HEK293 (cell line): ENCODE results near the gene LSP1.
A peak's percentile ranks its signal among the peaks of the same experiment; 100 is the strongest.
"Not testable (repeated sequence)": the region's sequence is repeated elsewhere in the genome, so short reads cannot be mapped to it uniquely, and the experiment has no call there.

Experiments
- CTCF ChIA-PET: fragments of 350-600 bp; formaldehyde crosslinking; extraction: SDS; loops from one replicate; lab custom pipeline; 2021; ENCODE audit warnings: antibody characterized with exemption; lab: Yijun Ruan, JAX
- POLR2A ChIA-PET: fragments of 300-600 bp; formaldehyde crosslinking; extraction: SDS; loops from one replicate; lab custom pipeline; 2020; ENCODE audit warnings: antibody characterized with exemption, inconsistent platforms; lab: Yijun Ruan, JAX
- H3K27ac ChIP-seq: fragments of 200-500 bp; sonication (Bioruptor generic); 2 replicates; pipeline ENCODE4 v1.5.1; 2014; ENCODE audit warnings: low read depth, low read length, control low read depth, inconsistent platforms; ENCODE audit errors: extremely low read depth
- H3K36me3 ChIP-seq, 2 experiments: fragments of 200-500 bp in 1 of 2; sonication (Bioruptor generic) in 1 of 2; 1 replicate in 1 of 2; 2 replicates in 1 of 2; pipeline ENCODE4 v1.5.1; 2014 to 2017; ENCODE audit warnings: inconsistent platforms in 2 of 2, low read length in 2 of 2; ENCODE audit not compliant: control insufficient read depth in 2 of 2, insufficient read depth in 1 of 2
- H3K4me1 ChIP-seq: fragments of 200-500 bp; sonication (Bioruptor generic); 2 replicates; pipeline ENCODE4 v1.5.1; 2014; ENCODE audit warnings: mild to moderate bottlenecking, low read length, inconsistent platforms; ENCODE audit not compliant: control insufficient read depth, insufficient read depth
- H3K4me3 ChIP-seq: 2 replicates; pipeline ENCODE4 v1.5.1; 2011; ENCODE audit warnings: low read depth, mild to moderate bottlenecking, control low read depth, low read length, moderate library complexity
- H3K9me3 ChIP-seq: fragments of 200-500 bp; sonication (Bioruptor generic); 2 replicates; pipeline ENCODE4 v1.5.1; 2014; ENCODE audit warnings: low read depth, low read length, inconsistent platforms; ENCODE audit not compliant: control insufficient read depth, insufficient read depth
- ATF2 ChIP-seq: fragments of 450-650 bp; formaldehyde crosslinking; IDR thresholded peaks from 2 replicates; pipeline ENCODE4 v1.5.1; 2016; ENCODE audit warnings: missing biosample characterization, missing genetic modification characterization, low read depth
- GFI1B ChIP-seq: fragments of 450-650 bp; formaldehyde crosslinking; IDR thresholded peaks from 2 replicates; pipeline ENCODE4 v1.5.1; 2016; ENCODE audit warnings: missing biosample characterization, missing genetic modification characterization
- KLF1 ChIP-seq: fragments of 450-650 bp; formaldehyde crosslinking; IDR thresholded peaks from 2 replicates; pipeline ENCODE4 v1.5.1; 2016; ENCODE audit warnings: missing biosample characterization, missing genetic modification characterization
- KLF7 ChIP-seq: fragments of 450-650 bp; formaldehyde crosslinking; IDR thresholded peaks from 2 replicates; pipeline ENCODE4 v1.5.1; 2016; ENCODE audit warnings: missing biosample characterization, missing genetic modification characterization, borderline replicate concordance
- OSR2 ChIP-seq: fragments of 450-650 bp; formaldehyde crosslinking; IDR thresholded peaks from 2 replicates; pipeline ENCODE4 v1.5.1; 2016; ENCODE audit warnings: missing biosample characterization, missing genetic modification characterization
- RBAK ChIP-seq: fragments of 450-650 bp; formaldehyde crosslinking; IDR thresholded peaks from 2 replicates; pipeline ENCODE4 v1.5.1; 2016; ENCODE audit warnings: missing biosample characterization, missing genetic modification characterization
- SP7 ChIP-seq: fragments of 450-650 bp; formaldehyde crosslinking; IDR thresholded peaks from 2 replicates; pipeline ENCODE4 v1.5.1; 2016; ENCODE audit warnings: missing biosample characterization, missing genetic modification characterization
- ZBTB20 ChIP-seq: fragments of 450-650 bp; formaldehyde crosslinking; IDR thresholded peaks from 2 replicates; pipeline ENCODE4 v1.5.1; 2016; ENCODE audit warnings: missing biosample characterization, missing genetic modification characterization
- ZFHX2 ChIP-seq: fragments of 450-650 bp; formaldehyde crosslinking; conservative IDR thresholded peaks from 2 replicates; pipeline ENCODE4 v1.5.1; 2016; ENCODE audit warnings: missing biosample characterization, missing genetic modification characterization
- ZXDB ChIP-seq: fragments of 450-650 bp; formaldehyde crosslinking; IDR thresholded peaks from 2 replicates; pipeline ENCODE4 v1.5.1; 2016; ENCODE audit warnings: missing biosample characterization, missing genetic modification characterization
- TF ChIP-seq, protein P1 (sequence below): fragments of 450-650 bp; formaldehyde crosslinking; IDR thresholded peaks from 2 replicates; pipeline ENCODE4 v1.5.1; 2016; ENCODE audit warnings: missing biosample characterization, missing genetic modification characterization
- TF ChIP-seq, protein P2 (sequence below): fragments of 450-650 bp; formaldehyde crosslinking; IDR thresholded peaks from 2 replicates; pipeline ENCODE4 v1.5.1; 2016; ENCODE audit warnings: missing biosample characterization, missing genetic modification characterization

The LSP1 gene

DNA sequence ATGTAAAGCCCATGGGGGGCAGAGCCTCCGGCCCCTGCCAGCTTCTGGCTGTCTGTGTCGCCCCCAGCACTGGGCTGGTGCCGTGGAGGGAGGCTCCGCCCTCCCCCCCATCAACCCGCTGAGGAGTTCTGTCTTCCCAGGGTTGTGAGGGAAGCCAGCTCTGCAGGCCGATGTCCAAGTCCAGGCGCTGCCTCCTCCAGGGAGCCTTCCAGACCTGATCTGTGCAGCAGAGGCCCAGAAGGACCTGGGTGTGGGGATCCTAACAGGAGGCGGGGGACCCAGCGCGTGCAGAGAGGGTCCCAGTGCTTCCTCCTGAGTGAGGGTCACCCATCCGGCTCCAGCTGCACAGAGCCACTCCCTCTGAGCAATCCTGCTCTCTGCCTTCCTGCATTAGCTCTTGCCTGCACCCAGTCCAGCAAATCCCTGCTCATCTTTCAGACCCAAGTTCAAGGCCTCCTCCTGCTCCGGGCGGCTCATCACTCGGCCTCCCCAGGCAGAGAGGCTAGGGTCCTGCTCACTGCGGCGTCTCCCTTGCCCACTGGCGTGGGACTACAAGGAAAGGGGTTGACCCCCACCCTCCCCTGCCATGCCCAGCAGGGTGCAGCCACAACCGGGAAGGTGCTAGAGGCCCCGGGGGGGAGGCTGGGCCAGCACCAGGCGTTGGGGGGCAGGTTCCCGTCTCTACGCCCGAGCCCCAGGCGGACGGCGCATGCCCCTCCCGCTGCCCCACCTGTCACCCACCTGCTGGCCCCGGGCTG, 22.4 kb downstream of the LSP1 start (continued):
- TF ChIP-seq, protein P1, sequence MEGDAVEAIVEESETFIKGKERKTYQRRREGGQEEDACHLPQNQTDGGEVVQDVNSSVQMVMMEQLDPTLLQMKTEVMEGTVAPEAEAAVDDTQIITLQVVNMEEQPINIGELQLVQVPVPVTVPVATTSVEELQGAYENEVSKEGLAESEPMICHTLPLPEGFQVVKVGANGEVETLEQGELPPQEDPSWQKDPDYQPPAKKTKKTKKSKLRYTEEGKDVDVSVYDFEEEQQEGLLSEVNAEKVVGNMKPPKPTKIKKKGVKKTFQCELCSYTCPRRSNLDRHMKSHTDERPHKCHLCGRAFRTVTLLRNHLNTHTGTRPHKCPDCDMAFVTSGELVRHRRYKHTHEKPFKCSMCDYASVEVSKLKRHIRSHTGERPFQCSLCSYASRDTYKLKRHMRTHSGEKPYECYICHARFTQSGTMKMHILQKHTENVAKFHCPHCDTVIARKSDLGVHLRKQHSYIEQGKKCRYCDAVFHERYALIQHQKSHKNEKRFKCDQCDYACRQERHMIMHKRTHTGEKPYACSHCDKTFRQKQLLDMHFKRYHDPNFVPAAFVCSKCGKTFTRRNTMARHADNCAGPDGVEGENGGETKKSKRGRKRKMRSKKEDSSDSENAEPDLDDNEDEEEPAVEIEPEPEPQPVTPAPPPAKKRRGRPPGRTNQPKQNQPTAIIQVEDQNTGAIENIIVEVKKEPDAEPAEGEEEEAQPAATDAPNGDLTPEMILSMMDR = no peak
- TF ChIP-seq ZXDB (no peak), SP7 (tag by site-specific recombination) (no peak), ATF2 (tag by site-specific recombination) (no peak)
- TF ChIP-seq, protein P2, sequence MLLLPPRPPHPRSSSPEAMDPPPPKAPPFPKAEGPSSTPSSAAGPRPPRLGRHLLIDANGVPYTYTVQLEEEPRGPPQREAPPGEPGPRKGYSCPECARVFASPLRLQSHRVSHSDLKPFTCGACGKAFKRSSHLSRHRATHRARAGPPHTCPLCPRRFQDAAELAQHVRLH (tag by site-specific recombination) = no peak

DNA sequence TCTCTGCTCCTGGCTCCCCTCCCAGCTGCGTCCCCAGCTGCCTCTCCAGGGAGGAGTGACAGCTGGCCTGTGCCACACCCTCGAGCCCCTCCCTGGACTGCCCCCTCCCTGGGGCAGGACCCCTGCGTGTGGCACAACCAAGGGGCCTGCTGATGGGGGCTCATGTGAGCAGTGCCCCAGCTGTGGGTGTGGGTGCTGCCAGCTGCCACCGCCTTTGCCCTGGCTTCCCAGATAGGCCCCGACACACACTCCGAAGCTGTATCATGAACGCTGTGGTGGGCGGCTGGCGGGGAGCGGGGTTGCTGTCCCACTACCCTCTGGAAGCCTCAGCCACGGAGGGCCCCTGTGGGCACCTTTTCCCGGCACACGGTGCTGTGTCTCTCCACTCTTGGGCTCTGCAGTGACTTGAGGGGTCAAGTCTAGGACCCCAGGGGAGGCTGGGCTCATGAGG, 23.0 kb downstream of the LSP1 start:
- POLR2A ChIA-PET, H3K4me3 ChIP-seq, H3K27ac ChIP-seq, H3K4me1 ChIP-seq, H3K9me3 ChIP-seq, H3K36me3 ChIP-seq: not testable (repeated sequence)
- CTCF ChIA-PET = interaction anchor here (0.5 to 2.9 kb wide), 16 partner anchors 13 to 281 kb away, joined by 3 to 30 read pairs (median 4); no protein-coding TSS in a partner anchor
- TF ChIP-seq KLF1 = peak; percentile 64

- Histone ChIP-seq H3K36me3 (no peaks in the 10 kb centered on the region), H3K4me3 (no peak overlapping the region)
- TF ChIP-seq, protein P1 = peak; percentile 15; the same call in 1 of the 2 replicates
- no peak for TF ChIP-seq GFI1B (tag by site-specific recombination)
- TF ChIP-seq, all 188 proteins: peak for 1
- Histone ChIP-seq H3K27ac (no peak overlapping the region), H3K9me3 (no peaks in the 10 kb centered on the region), H3K4me1 (no peaks in the 10 kb centered on the region)
- ChIA-PET CTCF (interaction anchor here (0.5 to 3.5 kb wide), 22 partner anchors 14 to 311 kb away, joined by 3 to 30 read pairs (median 4); no protein-coding TSS in a partner anchor), POLR2A (no interaction called here)
Measured at GRCh38 chr11:1876361-1877063, 23.6 kb downstream of the LSP1 start.

- Histone ChIP-seq H3K36me3 (no peaks in the 10 kb centered on the region), H3K4me3 (no peak overlapping the region), H3K9me3 (no peaks in the 10 kb centered on the region), H3K4me1 (no peaks in the 10 kb centered on the region), H3K27ac (no peak overlapping the region)
- CTCF ChIA-PET = interaction anchor here (0.7 to 3.5 kb wide), 8 partner anchors 30 to 279 kb away, joined by 3 to 30 read pairs (median 6); no protein-coding TSS in a partner anchor
- POLR2A ChIA-PET = no interaction called here
- TF ChIP-seq KLF7 (tag by site-specific recombination) (no peak), RBAK (tag by site-specific recombination) (no peak), ZFHX2 (no peak), OSR2 (tag by site-specific recombination) (no peak), ZBTB20 (tag by site-specific recombination) (no peak)
- TF ChIP-seq, all 188 proteins: peak for 0
Measured at GRCh38 chr11:1877211-1878136, 24.6 kb downstream of the LSP1 start.
